Measurements from ENCODE around the gene SDHAF2. TPM values are rescaled to one million over a fixed set of nuclear protein-coding genes. Genes with fewer than 3 reads are reported as not detected.
A peak's percentile ranks its signal among the peaks of the same experiment; 100 is the strongest.

SDHAF2 gene
- total RNA-seq, 3 donors from 2014 or later, result 38.9 to 42.3 (median 42.1) TPM

GRCh38 chr11:61472282-61472681, 42.4 kb downstream of the SDHAF2 start:
- Histone ChIP-seq H3K4me3 (no peak overlapping the region), H3K4me1 (ENCODE audit: low read depth) (no peaks in the 10 kb centered on the region), H3K36me3 (ENCODE audit: low read depth) (no peaks in the 10 kb centered on the region), H3K9me3 (no peaks in the 10 kb centered on the region)
- no peak for ATAC-seq
- intact Hi-C loops (cut with DNase I, micrococcal nuclease), result loop anchor here in 1 of 2 donors (10.0 kb wide), 1 partner anchor 163 kb away; no protein-coding TSS in a partner anchor
- DNase-seq, result peak in 1 of 3 donors; percentile 38
- no peak for TF ChIP-seq CTCF (IDR thresholded peaks at IDR 0.05)

- H3K9me3 ChIP-seq, result no peaks in the 10 kb centered on the region
- intact Hi-C loops (cut with DNase I, micrococcal nuclease), result loop anchor here in 1 of 2 donors (10.0 kb wide), 1 partner anchor 162 kb away; no protein-coding TSS in a partner anchor
- no peaks in the 10 kb centered on the region for H3K36me3 ChIP-seq (ENCODE audit: low read depth)
- DNase-seq (peak in 1 of 3 donors; percentile 27), ATAC-seq (no peak)
- H3K4me1 ChIP-seq (ENCODE audit: low read depth), result no peaks in the 10 kb centered on the region
- no peak for TF ChIP-seq CTCF (IDR thresholded peaks at IDR 0.05)
- no peak overlapping the region for H3K4me3 ChIP-seq
Observed at GRCh38 chr11:61472868-61473267, 42.9 kb downstream of the SDHAF2 start.

- Histone ChIP-seq H3K4me1 (ENCODE audit: low read depth) (no peaks in the 10 kb centered on the region), H3K9me3 (no peaks in the 10 kb centered on the region), H3K4me3 (no peak overlapping the region), H3K36me3 (ENCODE audit: low read depth) (no peaks in the 10 kb centered on the region)
- intact Hi-C loops (cut with DNase I, micrococcal nuclease), result loop anchor here in 1 of 2 donors (10.0 kb wide), 1 partner anchor 161 kb away; no protein-coding TSS in a partner anchor
- ATAC-seq (no peak), DNase-seq (peak in 1 of 3 donors; percentile 38)
- TF ChIP-seq CTCF (IDR thresholded peaks at IDR 0.05), result no peak
Observed at GRCh38 chr11:61473370-61474012, 43.6 kb downstream of the SDHAF2 start.

GRCh38 chr11:61474013-61474643, 44.2 kb downstream of the SDHAF2 start:
- peak; percentile 62 for ATAC-seq

GRCh38 chr11:61475433-61475832, 45.5 kb downstream of the SDHAF2 start:
- intact Hi-C loops (cut with DNase I, micrococcal nuclease), result loop anchor here (5.0 to 10.0 kb wide), 2 partner anchors 42 to 159 kb away; no protein-coding TSS in a partner anchor
- Histone ChIP-seq H3K4me1 (ENCODE audit: low read depth) (no peaks in the 10 kb centered on the region), H3K9me3 (no peaks in the 10 kb centered on the region), H3K4me3 (no peak overlapping the region), H3K36me3 (ENCODE audit: low read depth) (no peaks in the 10 kb centered on the region)
- no peak for DNase-seq
- ATAC-seq, result no peak
- TF ChIP-seq CTCF (IDR thresholded peaks at IDR 0.05), result no peak

More at GRCh38 chr11:61474013-61474643, 44.2 kb downstream of the SDHAF2 start:
- Histone ChIP-seq H3K4me3 (no peak overlapping the region), H3K4me1 (ENCODE audit: low read depth) (no peaks in the 10 kb centered on the region), H3K9me3 (no peaks in the 10 kb centered on the region), H3K36me3 (ENCODE audit: low read depth) (no peaks in the 10 kb centered on the region)
- DNase-seq, result no peak
- intact Hi-C loops (cut with DNase I, micrococcal nuclease), result loop anchor here in 1 of 2 donors (10.0 kb wide), 1 partner anchor 161 kb away; no protein-coding TSS in a partner anchor
- no peak for TF ChIP-seq CTCF (IDR thresholded peaks at IDR 0.05)

All from mucosa of descending colon (tissue), 3 donors.